Measurements from ENCODE around the gene VIPR1.

The VIPR1 gene

DNA sequence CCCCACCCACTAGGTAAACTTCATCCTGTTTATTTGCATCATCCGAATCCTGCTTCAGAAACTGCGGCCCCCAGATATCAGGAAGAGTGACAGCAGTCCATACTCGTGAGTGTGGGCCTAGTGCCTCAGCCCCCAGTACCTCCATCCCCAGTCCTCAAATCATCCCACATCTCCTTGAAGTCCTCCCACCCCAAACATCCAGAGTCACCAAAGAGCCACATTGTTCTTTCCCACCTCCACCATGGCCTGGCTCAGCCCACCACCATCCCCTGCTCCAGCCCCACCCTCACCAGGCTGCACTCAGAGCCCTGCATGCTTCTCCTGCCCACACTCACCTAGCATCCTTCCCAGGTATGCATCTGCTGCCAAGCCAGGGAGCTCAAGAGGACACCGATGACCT lies 29.8 kb downstream of the VIPR1 start:
- no peak for DNase-seq (ENCODE audit: low spot score)

DNA sequence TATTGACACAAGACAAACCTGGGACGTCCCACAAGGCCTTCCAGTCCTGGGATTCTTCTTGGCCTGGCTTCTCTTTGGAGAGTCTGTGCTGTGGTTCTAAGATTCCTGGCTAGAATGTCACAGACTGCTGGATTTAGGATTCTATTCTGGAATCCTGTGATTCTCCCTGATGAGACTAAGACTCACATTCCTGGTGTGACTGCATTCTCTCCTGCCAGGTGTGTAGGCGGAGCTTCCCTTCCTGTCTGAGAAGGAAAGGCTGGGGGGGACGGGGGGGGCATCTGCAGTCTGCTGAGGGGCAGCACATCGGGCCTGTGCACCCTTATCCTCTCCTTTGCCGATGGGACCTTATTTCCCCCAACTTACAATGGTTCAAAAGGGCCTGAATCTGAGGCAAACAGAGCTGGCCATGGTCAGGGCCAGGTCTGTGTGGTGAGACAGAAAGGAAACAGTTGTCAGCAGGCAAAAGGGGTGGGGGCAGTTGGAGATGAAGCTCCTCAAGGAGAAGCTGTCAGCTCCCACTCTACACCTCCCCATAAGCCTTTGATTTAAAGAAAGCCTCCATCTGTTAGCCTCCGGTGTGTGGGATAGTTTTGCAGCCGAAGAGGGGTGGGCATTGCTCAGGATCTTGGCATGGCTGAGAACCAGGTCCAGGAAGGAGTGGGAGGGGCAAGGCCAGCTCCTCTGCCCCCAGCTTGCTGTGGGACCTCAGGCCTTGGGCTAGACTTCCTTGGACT lies 30.9 kb downstream of the VIPR1 start:
- no peak for DNase-seq (ENCODE audit: low spot score)
- TF ChIP-seq, protein P1, sequence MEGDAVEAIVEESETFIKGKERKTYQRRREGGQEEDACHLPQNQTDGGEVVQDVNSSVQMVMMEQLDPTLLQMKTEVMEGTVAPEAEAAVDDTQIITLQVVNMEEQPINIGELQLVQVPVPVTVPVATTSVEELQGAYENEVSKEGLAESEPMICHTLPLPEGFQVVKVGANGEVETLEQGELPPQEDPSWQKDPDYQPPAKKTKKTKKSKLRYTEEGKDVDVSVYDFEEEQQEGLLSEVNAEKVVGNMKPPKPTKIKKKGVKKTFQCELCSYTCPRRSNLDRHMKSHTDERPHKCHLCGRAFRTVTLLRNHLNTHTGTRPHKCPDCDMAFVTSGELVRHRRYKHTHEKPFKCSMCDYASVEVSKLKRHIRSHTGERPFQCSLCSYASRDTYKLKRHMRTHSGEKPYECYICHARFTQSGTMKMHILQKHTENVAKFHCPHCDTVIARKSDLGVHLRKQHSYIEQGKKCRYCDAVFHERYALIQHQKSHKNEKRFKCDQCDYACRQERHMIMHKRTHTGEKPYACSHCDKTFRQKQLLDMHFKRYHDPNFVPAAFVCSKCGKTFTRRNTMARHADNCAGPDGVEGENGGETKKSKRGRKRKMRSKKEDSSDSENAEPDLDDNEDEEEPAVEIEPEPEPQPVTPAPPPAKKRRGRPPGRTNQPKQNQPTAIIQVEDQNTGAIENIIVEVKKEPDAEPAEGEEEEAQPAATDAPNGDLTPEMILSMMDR (IDR thresholded peaks at IDR 0.05; ENCODE audit: extremely low read depth, missing control alignments): no peak

More for the DNA sequence above, 29.8 kb downstream of the VIPR1 start:
- TF ChIP-seq, protein P1 (IDR thresholded peaks at IDR 0.05; ENCODE audit: extremely low read depth, missing control alignments): no peak

DNA sequence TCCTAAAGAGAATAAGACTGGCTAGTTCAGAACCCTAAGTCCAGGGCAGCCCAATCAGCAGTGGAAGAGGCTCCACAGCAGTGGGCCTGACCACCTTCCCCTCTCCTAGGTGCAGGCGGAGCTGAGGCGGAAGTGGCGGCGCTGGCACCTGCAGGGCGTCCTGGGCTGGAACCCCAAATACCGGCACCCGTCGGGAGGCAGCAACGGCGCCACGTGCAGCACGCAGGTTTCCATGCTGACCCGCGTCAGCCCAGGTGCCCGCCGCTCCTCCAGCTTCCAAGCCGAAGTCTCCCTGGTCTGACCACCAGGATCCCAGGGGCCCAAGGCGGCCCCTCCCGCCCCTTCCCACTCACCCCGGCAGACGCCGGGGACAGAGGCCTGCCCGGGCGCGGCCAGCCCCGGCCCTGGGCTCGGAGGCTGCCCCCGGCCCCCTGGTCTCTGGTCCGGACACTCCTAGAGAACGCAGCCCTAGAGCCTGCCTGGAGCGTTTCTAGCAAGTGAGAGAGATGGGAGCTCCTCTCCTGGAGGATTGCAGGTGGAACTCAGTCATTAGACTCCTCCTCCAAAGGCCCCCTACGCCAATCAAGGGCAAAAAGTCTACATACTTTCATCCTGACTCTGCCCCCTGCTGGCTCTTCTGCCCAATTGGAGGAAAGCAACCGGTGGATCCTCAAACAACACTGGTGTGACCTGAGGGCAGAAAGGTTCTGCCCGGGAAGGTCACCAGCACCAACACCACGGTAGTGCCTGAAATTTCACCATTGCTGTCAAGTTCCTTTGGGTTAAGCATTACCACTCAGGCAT lies 33.7 kb downstream of the VIPR1 start:
- DNase-seq (ENCODE audit: low spot score): peak; percentile 72
- TF ChIP-seq, protein P1 (IDR thresholded peaks at IDR 0.05; ENCODE audit: extremely low read depth, missing control alignments): peak; percentile 43

DNA sequence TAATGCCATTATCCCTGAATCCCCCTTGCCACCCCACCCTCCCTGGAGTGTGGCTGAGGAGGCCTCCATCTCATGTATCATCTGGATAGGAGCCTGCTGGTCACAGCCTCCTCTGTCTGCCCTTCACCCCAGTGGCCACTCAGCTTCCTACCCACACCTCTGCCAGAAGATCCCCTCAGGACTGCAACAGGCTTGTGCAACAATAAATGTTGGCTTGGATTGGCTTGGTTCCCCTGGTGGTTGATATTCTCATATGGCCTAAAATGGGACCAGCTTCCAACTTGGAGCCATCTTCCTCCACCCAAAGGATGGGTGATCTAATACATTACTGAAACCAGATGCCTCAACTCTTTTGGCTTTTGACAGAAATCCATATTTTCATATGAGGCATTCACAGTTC lies 34.9 kb downstream of the VIPR1 start:
- TF ChIP-seq, protein P1 (IDR thresholded peaks at IDR 0.05; ENCODE audit: extremely low read depth, missing control alignments): no peak
- DNase-seq (ENCODE audit: low spot score): no peak

DNA sequence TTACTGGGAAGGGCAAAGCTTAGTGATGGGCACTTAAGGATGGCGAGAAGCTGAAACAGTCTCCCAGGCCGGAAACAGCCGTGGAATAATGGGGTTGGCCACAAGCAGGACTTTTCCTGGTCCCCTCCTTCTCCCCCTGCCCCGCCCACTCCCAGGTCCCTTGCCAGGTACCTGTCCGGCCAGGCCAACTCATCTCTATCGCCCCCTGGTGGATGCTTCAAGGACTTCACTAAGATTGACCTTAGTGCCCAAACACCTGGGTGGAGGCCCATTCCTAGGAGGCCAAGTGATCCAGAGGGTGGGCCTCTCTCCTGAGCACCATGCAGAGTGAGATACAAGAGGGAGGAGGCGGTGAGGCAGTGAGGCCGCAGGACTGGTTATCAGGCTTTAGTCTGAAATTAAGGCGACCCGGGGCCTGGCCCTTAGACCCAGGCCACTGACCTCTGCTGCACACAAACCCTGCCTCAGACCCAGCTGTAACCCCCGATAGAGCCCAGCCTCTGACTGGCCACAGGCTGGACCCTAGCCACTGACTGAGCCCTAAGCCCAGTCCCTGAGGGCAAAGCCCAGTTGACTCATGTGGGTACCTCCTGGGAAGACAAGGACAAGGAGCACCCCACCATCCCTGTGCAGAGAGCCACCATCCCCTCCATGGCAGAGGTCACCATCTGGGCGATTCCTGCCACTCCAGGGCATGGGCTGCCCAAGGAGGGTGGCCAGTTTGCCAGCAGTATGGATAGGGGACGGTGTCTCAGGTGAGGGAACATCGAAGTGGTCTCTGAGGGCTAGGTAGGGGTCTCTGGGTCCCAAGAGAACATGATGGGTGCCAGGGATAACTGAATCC lies 37.6 kb downstream of the VIPR1 start:
- peak; percentile 85 for DNase-seq (ENCODE audit: low spot score)
- TF ChIP-seq, protein P1 (IDR thresholded peaks at IDR 0.05; ENCODE audit: extremely low read depth, missing control alignments): peak; percentile 69

DNA sequence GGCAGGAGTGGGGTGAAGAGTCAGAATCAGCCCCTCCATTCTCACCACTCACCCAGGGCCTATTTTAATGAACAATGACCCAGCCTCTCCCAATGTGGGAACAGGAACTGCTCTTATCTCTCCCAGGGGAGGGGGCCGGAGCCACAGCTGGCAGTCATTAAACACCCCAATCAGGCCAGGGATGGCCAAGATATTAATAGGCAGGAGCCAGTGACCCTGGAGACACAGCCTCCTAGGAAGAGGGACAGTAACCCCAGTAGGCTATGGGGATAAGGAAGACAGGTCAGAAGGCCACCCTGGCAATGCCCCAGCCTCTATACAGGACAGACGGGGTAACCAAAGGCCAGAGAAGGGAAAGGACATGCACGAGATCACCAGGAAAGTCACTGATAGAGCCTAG lies 38.6 kb downstream of the VIPR1 start:
- no peak for DNase-seq (ENCODE audit: low spot score)
- TF ChIP-seq, protein P1 (IDR thresholded peaks at IDR 0.05; ENCODE audit: extremely low read depth, missing control alignments): no peak

Data from GM20000 (cell line).